ENCODE results near the gene ZC3H6. TPM values are rescaled to one million over a fixed set of nuclear protein-coding genes. Genes with fewer than 3 reads are reported as not detected.
A peak's percentile ranks its signal among the peaks of the same experiment; 100 is the strongest.
"Not testable (repeated sequence)": the region's sequence is repeated elsewhere in the genome, so short reads cannot be mapped to it uniquely, and the experiment has no call there.

The ZC3H6 gene
- total RNA-seq, 1 donor from 2014 or later, result 21.8 TPM

- DNase-seq (no peak), ATAC-seq (no peak)
- intact Hi-C loops (cut with micrococcal nuclease), result no loop called here
Measured at GRCh38 chr2:112317303-112318158, 42.1 kb downstream of the ZC3H6 start.

GRCh38 chr2:112318515-112318914, 43.1 kb downstream of the ZC3H6 start:
- intact Hi-C loops (cut with micrococcal nuclease), result no loop called here
- ATAC-seq (no peak), DNase-seq (no peak)

- no peak for DNase-seq
- intact Hi-C loops (cut with micrococcal nuclease), result no loop called here
- ATAC-seq, result no peak
Measured at GRCh38 chr2:112321375-112322320, 46.3 kb downstream of the ZC3H6 start.

GRCh38 chr2:112322919-112323318, 47.5 kb downstream of the ZC3H6 start:
- DNase-seq (no peak), ATAC-seq (no peak)
- intact Hi-C loops (cut with micrococcal nuclease), result no loop called here

GRCh38 chr2:112332123-112332696, 56.8 kb downstream of the ZC3H6 start:
- DNase-seq, result no peak
- ATAC-seq, result no peak
- intact Hi-C loops (cut with micrococcal nuclease), result no loop called here

GRCh38 chr2:112335600-112335999, 60.2 kb downstream of the ZC3H6 start:
- intact Hi-C loops (cut with micrococcal nuclease), result no loop called here
- ATAC-seq, result no peak
- no peak for DNase-seq

GRCh38 chr2:112339986-112340385, 64.6 kb downstream of the ZC3H6 start:
- DNase-seq (no peak), ATAC-seq (no peak)
- intact Hi-C loops (cut with micrococcal nuclease), result no loop called here

GRCh38 chr2:112340475-112341267, 65.3 kb downstream of the ZC3H6 start:
- intact Hi-C loops (cut with micrococcal nuclease), result no loop called here
- DNase-seq, result no peak
- ATAC-seq, result no peak

GRCh38 chr2:112342067-112342550, 66.7 kb downstream of the ZC3H6 start:
- no peak for ATAC-seq
- intact Hi-C loops (cut with micrococcal nuclease), result no loop called here
- no peak for DNase-seq

GRCh38 chr2:112343827-112344585, 68.6 kb downstream of the ZC3H6 start:
- ATAC-seq (peak; percentile 46), DNase-seq (no peak)
- intact Hi-C loops (cut with micrococcal nuclease), result no loop called here

GRCh38 chr2:112345030-112346027, 69.9 kb downstream of the ZC3H6 start:
- ATAC-seq, result no peak
- intact Hi-C loops (cut with micrococcal nuclease), result no loop called here
- DNase-seq, result no peak

- intact Hi-C loops (cut with micrococcal nuclease); DNase-seq; ATAC-seq: not testable (repeated sequence)
Measured at GRCh38 chr2:112352292-112352691, 76.9 kb downstream of the ZC3H6 start.

- intact Hi-C loops (cut with micrococcal nuclease); ATAC-seq: not testable (repeated sequence)
Measured at GRCh38 chr2:112352809-112353603, 77.6 kb downstream of the ZC3H6 start.

GRCh38 chr2:112354335-112354734, 78.9 kb downstream of the ZC3H6 start:
- ATAC-seq; DNase-seq; intact Hi-C loops (cut with micrococcal nuclease): not testable (repeated sequence)

More at GRCh38 chr2:112352809-112353603, 77.6 kb downstream of the ZC3H6 start:
- DNase-seq, result not testable (repeated sequence)

- intact Hi-C loops (cut with micrococcal nuclease); DNase-seq; ATAC-seq: not testable (repeated sequence)
Measured at GRCh38 chr2:112360055-112360454, 84.7 kb downstream of the ZC3H6 start.

Data from left ventricle myocardium superior (tissue), 1 donor.